Stimulated activated CD4-positive, alpha-beta T cell treated with anti-CD3 and anti-CD28 coated beads, Interleukin-2, amount 100 ng/mL, for 4 hours (primary cell): Measurements from ENCODE around the gene CAVIN2.

ENCODE experiments used
- DNase-seq: peaks from one replicate; pipeline ENCODE4 v3.0.0-alpha.2; 2020; ENCODE audit warnings: low read depth

Gene CAVIN2

DNA sequence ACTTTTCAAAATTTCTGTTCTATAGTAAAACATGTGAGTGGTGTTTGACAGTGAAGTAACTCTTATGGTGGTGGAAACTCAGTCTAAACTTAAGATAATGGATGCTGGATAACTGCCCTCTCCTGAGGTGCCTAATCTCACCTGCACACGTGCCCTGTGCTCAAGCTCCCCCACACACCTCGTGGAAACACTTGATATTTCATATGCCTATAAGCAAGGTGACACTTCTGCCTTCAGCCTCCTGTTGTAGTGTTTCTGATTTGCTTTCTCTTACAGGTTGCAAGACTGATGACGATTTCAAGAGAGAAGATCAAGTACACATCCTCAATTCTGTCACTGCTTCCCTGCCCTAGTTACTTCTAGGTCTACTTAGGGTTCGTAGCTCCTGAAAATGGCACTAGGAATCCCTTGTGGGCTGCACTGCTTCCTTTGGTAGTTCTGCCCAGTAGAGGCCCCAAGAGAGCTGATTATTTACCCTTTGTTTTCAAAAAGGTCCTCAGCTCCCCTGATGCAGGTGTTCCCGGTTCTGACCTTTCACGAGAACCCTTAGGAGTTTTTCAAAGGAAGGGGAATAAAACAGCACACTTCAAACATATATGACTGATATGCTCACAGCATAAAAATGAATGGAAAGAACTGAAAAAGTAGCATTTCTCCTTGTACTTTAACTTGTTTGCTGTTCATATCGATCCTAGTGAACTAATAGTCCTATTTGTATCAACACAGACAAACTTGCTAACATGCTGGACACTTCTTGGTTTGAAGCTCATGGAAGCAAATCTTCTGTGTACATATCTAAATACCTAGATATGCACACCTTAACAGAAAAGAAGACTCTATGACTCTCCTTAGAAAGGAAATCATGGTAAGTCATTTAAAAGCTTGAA is 6.7 kb downstream of the CAVIN2 start:
- no peak for DNase-seq

DNA sequence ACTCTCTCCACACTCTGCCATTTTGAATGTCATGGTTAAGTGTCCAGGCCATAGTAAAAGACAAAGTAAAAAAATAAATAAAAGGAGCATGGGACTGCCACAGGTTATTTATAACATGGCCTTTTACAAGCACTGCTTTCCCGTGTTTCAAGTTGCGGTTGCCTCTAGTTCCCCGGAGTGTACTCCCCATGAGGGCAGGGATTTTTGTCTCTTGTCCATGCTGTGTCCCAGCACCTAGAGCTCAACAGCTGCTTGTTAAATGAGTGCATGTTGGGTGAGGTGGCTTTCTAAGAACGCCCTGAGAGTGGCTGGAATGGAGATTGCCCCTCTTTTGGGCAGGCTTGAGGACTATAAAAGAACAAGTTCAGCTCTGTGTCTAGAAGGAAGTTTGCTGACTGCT is 8.4 kb downstream of the CAVIN2 start:
- no peak for DNase-seq

DNA sequence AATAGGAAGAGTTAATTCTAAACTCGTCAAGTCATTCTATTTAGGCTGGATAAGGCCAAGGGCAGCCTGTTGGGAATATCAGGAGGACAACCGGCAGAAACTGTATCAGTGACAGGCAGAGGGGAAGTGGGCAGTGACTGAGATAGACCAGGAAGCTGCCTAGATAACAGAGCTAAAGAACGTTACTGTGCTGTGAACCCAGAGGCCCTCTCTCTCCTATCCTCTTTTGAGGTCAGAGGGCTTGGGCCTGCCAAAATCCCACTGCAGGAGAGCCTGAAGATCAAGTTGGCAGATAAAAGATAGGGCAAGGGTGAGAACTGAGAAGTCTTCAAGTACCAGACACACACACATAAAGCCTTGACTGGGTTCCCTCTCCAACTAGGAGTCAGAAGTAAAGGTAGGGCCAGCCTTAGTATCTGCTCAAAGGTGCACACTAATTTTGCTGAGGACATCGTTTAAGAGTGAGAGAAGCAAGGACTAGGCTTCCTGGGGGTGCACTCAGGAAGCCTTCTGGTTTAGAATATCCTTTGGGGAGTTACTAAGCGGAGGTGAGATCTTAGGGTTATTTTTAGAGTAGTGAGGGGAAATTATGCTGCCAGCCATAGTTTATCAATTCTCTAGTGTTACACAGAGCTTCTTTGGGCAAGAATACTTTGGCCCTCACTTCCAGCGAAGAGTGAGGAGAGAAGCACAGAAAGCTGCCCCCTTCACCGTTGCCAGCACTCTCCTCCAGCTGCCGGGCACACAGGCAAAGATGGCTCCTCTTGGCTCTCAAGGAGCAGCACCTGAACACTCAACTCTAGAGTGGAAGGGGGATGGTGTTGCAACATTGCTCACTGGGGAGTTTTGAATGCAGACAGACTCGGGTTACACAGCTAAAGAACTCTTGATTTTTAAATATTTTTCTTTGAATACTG is 9.8 kb downstream of the CAVIN2 start:
- no peak for DNase-seq

DNA sequence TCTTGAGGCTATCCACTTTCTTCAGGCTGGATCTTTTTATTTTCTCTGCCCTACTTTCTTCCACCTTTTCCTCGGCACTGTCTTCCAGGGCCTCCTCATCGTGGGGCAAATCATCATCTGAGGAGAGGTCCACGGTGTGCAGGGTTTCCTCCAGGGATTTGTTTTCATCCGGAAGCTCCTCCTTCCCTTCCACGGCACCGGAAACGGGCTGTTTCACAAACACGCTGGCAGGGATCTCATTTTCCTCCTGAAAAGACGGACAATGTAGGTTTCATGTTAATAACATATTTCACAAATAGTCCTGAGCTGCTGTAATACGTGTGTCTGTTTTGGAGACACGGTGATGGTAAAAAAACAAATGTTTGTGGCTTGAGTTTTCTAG is 10.4 kb downstream of the CAVIN2 start:
- DNase-seq, result no peak

DNA sequence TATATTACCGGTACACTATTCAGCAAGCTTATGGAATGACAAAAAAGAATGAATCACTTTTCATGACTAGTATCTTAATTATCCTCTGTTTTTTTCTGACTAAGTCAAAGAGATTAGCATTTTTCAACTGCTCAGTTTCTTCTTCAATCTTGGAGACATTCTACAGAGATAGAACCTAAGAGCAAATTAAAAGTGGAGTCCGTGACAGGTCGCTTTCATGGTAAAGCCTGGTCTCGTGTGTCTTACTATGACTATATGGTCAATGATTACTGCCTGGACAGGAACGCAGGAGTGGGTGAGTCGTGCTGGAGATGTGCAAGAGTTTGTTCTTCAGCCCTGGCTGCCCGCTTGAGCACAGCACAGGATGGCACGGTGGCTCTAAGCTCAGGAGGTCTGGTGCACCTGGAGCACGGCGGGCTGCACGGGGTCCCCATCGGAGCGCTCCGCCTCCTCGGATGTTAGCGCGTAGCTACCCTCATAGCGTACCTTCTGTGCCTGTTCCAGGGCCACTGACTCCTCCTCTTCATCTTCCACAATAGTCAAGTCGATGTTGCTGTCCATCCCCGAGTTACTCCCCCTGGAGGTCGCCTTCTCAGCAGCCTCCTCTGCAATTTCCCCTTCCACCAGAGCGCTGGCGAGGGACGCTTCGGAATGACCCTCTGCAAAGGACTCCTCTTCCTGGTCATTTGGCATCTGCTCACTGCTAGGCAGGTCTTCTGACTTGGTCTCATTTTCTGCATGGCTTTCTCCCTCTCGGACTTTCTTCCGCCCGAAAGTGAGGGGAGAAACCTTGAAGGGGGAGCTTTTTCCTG is 11.1 kb downstream of the CAVIN2 start:
- no peak for DNase-seq

DNA sequence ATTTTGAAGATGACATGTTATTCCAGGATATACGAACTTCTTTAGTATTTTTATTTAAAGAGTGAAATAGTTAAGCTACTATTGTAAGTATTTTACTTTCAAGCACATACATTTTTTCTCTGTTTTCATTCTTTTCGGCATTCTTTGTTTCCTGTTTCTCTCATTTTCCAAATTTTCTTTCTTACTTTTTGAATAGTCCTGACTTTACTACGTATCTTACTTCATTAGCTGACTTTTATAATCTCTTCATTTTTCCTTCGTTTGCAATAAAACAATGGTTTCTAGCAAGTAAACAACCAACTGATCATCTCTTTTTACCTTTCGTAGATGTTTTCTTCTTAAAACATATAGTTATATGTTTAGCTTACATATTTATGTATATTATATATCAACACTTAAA is 11.8 kb downstream of the CAVIN2 start:
- no peak for DNase-seq

DNA sequence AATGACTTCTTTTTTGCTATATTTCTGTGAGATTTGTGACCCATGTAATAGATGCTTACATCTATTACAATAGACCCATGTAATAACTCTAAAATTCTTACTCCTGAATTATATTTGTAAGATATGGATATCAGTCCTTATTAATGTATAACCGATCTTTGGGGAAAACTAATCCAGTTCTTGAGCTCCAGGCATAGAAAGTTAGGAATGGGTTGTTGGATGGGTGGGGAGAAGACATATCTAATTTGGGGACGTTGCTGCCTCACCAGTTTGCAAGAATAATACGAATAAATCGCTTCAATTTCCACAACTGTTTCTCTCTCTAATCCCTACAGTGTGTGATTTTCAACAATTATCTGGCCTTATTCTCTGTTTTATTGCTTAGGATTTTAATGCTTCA is 13.5 kb downstream of the CAVIN2 start:
- DNase-seq, result no peak

DNA sequence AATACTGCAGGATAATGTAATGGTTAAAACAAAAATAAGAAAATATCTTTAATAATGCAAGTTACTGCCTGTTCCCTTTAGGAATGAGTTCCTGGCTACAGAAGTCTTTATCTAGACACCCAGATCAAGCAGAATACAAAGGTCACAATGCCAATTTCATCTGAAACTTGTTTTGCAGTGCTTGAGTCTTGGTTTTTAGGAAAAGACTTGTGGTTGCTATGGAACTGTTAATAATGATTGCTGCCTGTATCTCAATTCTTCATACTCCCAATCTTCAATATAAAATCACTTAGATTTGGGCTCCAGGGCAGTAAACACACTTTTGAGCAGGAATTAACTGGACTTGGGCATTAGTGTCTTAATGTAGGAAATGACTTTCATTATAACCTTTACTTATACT is 14.2 kb downstream of the CAVIN2 start:
- DNase-seq, result no peak

DNA sequence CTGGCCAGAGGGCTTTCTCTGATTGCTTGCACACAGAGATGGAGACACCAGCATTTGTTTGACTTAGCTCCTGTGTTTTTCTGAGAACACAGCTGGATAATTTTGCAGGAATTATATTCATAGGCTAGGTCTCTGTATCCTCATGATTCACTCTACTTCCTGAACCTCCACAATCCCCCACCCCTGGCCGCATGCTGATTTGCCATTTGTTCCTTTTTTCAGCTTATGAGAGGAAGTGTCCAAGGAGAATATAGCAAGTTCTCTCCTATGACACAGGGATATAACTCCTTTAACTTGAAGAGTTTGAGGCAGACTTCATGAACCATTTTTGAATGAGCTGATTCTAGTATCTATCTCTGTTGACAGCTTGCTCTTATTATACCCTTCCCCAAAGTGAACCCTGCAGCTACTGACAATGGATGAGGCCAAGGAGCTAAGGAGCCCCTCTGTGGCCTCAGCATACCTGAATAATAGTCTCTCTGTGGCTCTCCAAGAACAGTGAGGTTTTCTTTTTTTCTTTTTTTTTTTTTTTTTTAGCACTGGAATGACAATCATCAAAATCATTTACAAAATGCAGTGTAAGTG is 15.4 kb downstream of the CAVIN2 start:
- no peak for DNase-seq

DNA sequence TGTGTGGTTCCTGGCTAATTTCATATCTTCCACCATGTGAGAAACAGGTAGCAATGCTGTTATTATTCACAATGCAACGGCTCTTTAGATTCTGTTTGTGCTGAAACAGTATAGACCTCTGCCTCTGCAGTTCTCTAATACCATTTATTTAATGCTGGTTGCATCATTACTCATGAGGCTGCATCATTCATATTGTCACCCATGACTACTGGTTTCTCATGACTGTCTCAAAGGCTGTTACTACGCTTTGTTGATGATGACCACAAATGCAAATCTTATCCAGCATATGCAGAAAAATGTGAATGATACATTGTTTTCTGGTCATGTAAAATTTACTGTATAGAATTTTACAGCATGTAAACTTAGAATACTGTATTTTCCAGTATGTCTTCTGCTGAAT is 22.5 kb downstream of the CAVIN2 start:
- DNase-seq, result no peak

DNA sequence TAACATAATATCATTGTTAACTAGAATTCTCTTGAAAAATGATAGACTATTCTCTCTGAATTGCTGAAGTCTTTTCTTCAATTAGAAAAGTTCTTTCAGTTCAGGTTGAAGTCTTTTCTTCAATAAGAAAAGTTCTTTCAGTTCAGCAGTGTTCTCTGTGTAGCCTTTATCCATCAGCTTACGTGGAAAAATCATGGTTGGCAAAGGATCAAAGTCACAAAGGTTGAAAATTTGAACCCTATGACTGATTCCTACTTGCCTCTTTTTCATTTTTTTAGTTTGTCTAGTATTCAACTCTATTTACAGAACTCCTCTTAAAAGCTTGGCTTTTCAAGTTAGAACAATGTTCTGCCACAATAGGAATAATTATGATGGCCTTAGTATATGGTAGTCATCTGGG is 25.8 kb downstream of the CAVIN2 start:
- DNase-seq, result no peak

DNA sequence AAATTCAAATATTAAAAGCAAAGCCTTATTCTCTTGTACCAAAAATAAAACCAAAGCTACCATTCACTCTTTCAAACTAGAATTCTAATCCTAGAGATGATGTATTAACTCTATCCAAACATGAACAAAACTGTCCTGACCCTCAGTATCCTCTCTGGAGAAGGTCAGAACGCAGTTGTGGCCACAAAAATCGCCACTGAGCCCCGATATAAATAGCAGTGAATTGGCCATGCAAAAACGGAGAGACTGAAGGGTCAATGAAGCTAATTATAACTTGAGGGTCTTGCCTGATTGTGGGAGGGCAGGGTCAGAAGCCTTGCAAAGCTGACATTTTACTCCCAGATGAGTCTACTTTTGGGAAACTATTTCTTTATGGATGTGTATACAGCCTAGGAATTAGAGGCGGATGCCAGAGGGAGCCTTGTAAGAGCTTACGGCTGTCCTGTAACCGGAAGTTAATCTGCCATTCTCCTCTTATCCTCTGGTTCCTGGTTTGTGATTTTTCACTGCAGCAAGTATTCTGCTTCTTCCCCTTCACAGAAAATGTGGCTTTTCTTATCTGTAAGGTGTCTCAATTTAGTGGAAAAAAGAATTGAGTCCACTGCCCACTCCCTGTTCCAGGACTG is 28.1 kb downstream of the CAVIN2 start:
- no peak for DNase-seq

DNA sequence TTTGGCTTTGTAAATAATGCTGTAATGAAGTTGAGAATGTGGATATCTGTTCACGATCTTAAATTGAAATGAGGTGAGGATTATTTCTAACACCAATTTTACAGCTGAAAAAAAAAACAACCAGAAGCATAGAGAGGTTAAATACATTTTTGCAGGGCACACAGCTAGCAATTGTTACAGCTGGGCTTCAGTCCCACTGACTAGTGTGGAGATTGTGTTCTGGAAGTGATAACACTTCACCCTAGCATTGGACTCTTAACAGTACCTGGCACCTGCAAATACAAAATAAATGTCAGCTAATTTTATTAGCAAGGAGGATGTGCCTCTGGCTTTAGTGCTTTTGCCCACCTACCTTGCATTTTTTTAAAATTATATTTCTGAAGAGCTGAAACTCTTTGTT is 28.8 kb downstream of the CAVIN2 start:
- DNase-seq, result no peak

DNA sequence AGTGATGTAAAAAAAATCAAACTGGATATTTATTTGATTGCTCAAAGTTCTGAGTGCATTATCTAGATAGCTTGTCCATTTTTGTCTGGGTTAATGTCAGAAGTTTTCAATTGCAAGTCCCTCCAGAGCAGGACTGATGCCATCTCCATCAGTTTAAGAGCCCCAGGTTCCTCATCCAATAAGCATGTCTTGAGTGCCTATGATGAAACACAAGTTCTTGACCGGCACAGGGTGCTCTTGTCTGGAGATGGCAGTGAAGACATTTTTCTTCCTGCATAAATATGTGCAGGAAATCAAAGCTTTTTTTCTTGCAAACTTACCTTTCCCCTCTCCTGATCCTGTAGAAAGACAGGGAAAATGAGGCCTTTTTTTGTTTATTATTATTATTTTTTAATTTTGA is 31.9 kb downstream of the CAVIN2 start:
- no peak for DNase-seq

DNA sequence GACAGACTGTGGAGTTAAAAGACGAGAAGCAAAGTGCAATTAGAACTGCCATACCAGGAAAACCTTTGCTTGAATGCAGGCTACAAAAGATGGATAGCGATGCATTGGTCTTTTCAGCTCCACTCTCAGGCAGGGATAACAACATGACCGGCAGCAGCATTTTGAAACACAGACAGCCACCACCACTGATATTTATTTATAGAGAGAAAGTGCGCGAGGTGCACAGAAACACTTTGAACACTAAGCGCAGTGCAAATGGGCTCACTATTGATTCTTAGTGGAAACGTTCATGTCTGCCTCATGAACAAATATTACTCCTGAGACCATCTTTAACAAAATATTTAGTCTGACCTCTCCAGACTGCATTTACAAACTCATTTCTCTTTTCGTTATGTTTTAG is 32.9 kb downstream of the CAVIN2 start:
- DNase-seq, result no peak

DNA sequence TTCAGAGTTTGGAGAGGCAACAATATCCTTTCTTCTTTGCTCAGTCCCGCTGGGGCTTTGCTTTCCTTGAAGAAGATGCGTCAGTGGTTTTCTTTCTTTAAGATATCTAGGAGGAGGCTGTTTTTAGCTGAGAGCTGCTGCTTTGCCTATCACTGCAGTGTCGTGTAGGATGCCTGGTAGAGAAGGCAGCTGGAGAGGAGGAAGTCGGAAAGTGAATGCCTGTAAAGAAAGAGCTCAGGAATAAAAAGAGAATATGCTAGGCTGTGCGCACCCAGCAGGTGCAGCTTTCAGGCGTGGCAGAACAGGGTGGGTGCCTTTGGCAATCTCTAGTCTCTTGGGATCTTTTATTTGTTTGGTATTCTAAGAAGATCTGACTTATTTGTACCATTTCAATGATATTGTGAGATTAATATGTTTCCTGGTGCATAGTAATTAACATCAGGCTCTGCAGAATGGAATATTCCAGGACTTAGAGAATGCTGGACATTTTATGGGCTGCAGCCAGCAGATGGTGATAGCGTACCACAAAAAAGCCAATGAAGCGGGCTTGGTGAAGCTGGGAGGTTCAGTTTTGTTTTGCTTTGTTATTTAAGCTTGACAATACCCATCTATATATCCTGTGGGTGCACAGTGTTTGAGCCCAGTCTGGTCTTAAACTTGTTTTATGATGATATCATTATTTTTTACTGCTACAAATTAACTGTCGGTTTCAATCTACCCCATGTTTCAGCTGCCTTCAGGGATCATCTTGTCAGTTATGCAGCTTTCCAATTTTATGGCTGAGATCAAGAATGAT is 34.9 kb downstream of the CAVIN2 start:
- no peak for DNase-seq

DNA sequence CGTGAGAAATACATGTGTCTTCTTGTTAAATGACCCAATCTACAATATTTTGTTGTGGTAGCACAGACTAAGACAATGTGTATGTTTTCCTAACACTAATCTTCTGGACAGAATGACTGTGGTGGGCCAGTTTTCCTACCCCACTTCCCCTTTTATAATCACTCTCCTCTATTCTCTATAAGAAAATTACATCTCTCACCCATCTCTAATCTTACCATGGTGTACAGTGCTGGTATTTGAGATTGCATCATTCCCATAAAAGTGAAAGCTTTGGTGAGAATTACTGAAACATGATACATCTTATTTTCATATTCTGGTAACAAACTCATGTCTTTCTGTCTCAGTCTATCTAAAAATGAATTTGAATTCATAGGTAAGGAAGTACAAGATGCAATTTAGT is 40.5 kb downstream of the CAVIN2 start:
- DNase-seq, result no peak

DNA sequence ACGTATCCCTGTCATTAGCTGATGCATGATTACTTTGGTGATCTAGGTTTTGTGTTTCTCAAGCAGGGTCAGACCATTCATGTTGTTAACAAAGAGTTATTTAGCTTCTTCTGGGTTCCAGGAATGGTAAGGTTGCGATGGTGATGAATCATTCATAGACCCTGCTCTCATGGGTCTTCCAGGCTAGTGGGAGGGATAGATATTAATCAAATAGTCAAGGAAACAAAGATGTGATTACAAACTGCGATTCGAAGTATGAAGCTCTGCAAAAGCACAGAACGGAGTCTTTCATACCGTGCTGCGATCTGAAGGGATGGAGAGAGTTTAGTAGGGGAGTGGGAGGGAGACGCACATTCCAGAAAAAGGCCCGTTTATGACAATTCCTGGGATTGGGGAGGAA is 42.1 kb downstream of the CAVIN2 start:
- DNase-seq, result no peak

DNA sequence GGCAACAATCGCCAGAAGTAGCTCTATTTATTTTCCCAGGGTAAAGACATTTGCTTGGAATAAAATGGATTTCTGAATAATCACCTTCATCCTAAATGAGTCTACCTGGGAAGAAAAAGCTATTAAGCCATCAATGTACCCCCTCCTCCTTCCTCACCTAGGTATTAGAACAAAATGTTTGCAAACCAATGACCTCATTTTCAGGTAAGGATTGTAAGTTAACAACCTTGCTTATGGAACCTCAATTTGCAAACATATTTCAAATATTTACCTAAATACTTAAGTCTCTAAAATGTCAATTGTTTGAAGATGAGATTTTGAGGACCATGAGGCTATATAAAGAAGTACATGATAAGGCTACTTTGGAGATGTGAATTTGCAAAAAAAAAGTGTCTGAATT is 43.9 kb downstream of the CAVIN2 start:
- DNase-seq, result no peak

DNA sequence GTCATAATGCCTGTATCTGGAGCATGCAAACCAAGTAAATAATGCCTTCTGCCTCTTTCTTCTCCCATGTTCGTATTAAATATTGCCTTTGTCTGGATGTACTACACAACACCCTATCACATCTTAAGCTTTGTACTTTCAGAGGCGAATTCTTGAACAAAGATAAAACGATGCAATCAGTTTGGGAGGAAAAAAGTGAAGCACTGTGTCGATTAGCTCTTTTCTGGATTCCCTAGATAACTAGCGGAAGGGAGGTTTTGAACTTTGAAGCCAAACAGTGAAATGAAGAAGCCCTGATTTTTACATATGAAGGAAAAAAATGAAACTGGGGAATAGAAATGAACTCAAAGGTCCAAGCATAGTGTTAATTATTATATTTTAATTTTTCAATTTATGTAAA is 44.7 kb downstream of the CAVIN2 start:
- no peak for DNase-seq

DNA sequence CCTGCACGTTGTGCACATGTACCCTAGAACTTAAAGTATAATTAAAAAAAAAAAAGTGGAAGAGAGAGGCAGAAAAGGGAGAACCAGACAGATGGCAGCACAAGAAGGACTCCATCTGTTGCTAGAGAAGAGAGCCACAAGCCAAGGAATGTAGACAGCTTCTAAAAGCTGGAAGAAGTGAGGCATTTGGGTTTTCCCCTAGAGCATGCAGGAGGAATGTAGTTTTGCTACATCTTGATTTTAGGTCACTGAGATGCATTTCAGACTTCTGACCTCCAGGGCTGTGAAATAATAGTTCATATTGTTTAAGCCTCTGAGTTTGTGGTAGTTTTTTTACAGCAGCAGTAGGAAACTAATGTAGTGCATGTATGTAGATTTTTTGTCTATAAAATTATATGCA is 46.0 kb downstream of the CAVIN2 start:
- DNase-seq, result no peak
